Progenitor cell of endocrine pancreas (in vitro differentiated cells): ENCODE measurements around the gene GPR161. TPM values are rescaled to one million over a fixed set of nuclear protein-coding genes. Genes with fewer than 3 reads are reported as not detected.

Experiments
- DNase-seq: peaks from one replicate; pipeline ENCODE4 v3.0.0; 2021; ENCODE audit warnings: low spot score; ENCODE audit not compliant: unreplicated experiment
- H3K27ac Mint-ChIP-seq: 2 replicates; pipeline ENCODE4 v1.8.0; 2021; ENCODE audit warnings: mild to moderate bottlenecking, moderate library complexity, mixed read lengths
- H3K27me3 Mint-ChIP-seq: 2 replicates; pipeline ENCODE4 v1.8.0; 2021; ENCODE audit warnings: mixed read lengths
- H3K36me3 Mint-ChIP-seq: 2 replicates; pipeline ENCODE4 v1.8.0; 2022; ENCODE audit warnings: mixed read lengths; ENCODE audit not compliant: insufficient read depth
- H3K4me1 Mint-ChIP-seq: 2 replicates; pipeline ENCODE4 v1.8.0; 2021; ENCODE audit warnings: low read depth, mixed read lengths
- H3K4me3 Mint-ChIP-seq: 2 replicates; pipeline ENCODE4 v1.8.0; 2021; ENCODE audit warnings: low read depth, mild to moderate bottlenecking, moderate library complexity, mixed read lengths
- H3K9me3 Mint-ChIP-seq: 2 replicates; pipeline ENCODE4 v1.8.0; 2021; ENCODE audit warnings: low read depth, mixed read lengths
- CTCF ChIP-seq: fragments of 200-600 bp; sonication (generic); IDR thresholded peaks from one replicate; pipeline ENCODE4 v1.5.0; 2021; ENCODE audit warnings: antibody characterized with exemption, mild to moderate bottlenecking; ENCODE audit not compliant: unreplicated experiment
- total RNA-seq: library from RNA; stranded (reverse); gene quantifications from 2 replicates; pipeline ENCODE4 v1.2.1, GENCODE V29; 2021

GPR161 gene
- total RNA-seq, 1 donor from 2014 or later, result 58.5 TPM

GRCh38 chr1:168105846-168106245, 30.9 kb downstream of the GPR161 start:
- Mint-ChIP-seq H3K9me3 (no peaks in the 10 kb centered on the region), H3K4me1 (peaks cover 6% of the 10 kb centered on the region), H3K27me3 (no peaks in the 10 kb centered on the region), H3K27ac (peak overlapping the region; percentile 9), H3K36me3 (peaks cover 11% of the 10 kb centered on the region), H3K4me3 (no peak overlapping the region)
- TF ChIP-seq CTCF, result no peak
- DNase-seq, result no peak

- Mint-ChIP-seq H3K9me3 (no peaks in the 10 kb centered on the region), H3K4me1 (peaks cover 6% of the 10 kb centered on the region), H3K27me3 (no peaks in the 10 kb centered on the region), H3K4me3 (no peak overlapping the region), H3K36me3 (peaks cover 11% of the 10 kb centered on the region), H3K27ac (no peak overlapping the region)
- no peak for TF ChIP-seq CTCF
- DNase-seq, result no peak
Observed at GRCh38 chr1:168104535-168104934, 32.2 kb downstream of the GPR161 start.

- no peak for TF ChIP-seq CTCF
- no peaks in the 10 kb centered on the region for H3K27me3 Mint-ChIP-seq
- peaks cover 6% of the 10 kb centered on the region for H3K4me1 Mint-ChIP-seq
- no peak overlapping the region for H3K4me3 Mint-ChIP-seq
- no peak for DNase-seq
- H3K27ac Mint-ChIP-seq, result no peak overlapping the region
- H3K9me3 Mint-ChIP-seq, result no peaks in the 10 kb centered on the region
- peaks cover 9% of the 10 kb centered on the region for H3K36me3 Mint-ChIP-seq
Observed at GRCh38 chr1:168102487-168102886, 34.2 kb downstream of the GPR161 start.

GRCh38 chr1:168101336-168101735, 35.4 kb downstream of the GPR161 start:
- peaks cover 9% of the 10 kb centered on the region for H3K36me3 Mint-ChIP-seq
- H3K27me3 Mint-ChIP-seq, result no peaks in the 10 kb centered on the region

GRCh38 chr1:168100315-168101002, 36.3 kb downstream of the GPR161 start:
- Mint-ChIP-seq H3K4me1 (no peaks in the 10 kb centered on the region), H3K4me3 (no peak overlapping the region), H3K27me3 (no peaks in the 10 kb centered on the region), H3K9me3 (no peaks in the 10 kb centered on the region), H3K27ac (no peak overlapping the region), H3K36me3 (peaks cover 9% of the 10 kb centered on the region)
- no peak for TF ChIP-seq CTCF
- no peak for DNase-seq

More at GRCh38 chr1:168101336-168101735, 35.4 kb downstream of the GPR161 start:
- Mint-ChIP-seq H3K4me1 (no peaks in the 10 kb centered on the region), H3K9me3 (no peaks in the 10 kb centered on the region), H3K27ac (no peak overlapping the region), H3K4me3 (no peak overlapping the region)
- TF ChIP-seq CTCF, result no peak
- no peak for DNase-seq
